GF-D8 (cell line): ENCODE data around the gene ZFP92.
"Not testable (repeated sequence)": the region's sequence is repeated elsewhere in the genome, so short reads cannot be mapped to it uniquely, and the experiment has no call there.

Experiments
- DNase-seq: peaks from one replicate; lab custom pipeline; 2025; lab: John Stamatoyannopoulos, UW

ZFP92 gene

DNA sequence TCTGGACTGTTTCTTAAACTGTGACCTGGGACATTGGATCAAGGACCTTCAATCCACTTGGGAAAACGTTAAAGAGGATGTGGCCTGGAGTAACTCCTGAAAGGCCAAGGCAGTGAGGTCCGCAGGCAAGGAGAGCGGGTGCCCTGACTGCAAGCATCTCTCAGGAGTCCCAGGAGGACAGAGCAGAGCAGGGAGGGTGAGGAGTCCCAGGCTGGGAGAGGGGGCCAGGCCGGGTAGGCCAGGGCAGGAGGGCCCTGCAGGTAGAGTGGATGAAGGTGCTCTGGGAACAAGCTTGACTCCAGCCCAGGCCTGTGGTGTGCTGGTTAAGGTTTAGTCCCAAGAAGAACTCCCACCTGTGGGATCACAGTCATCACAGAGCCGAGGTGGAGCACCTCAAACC, 23.9 kb upstream of the ZFP92 start:
- no peak for DNase-seq

GRCh38 chrX:153387987-153388721, 23.1 kb upstream of the ZFP92 start:
- DNase-seq: no peak

- DNase-seq: no peak
Measured at GRCh38 chrX:153388722-153389459, 22.4 kb upstream of the ZFP92 start.

GRCh38 chrX:153389460-153389768, 21.9 kb upstream of the ZFP92 start:
- not testable (repeated sequence) for DNase-seq

DNA sequence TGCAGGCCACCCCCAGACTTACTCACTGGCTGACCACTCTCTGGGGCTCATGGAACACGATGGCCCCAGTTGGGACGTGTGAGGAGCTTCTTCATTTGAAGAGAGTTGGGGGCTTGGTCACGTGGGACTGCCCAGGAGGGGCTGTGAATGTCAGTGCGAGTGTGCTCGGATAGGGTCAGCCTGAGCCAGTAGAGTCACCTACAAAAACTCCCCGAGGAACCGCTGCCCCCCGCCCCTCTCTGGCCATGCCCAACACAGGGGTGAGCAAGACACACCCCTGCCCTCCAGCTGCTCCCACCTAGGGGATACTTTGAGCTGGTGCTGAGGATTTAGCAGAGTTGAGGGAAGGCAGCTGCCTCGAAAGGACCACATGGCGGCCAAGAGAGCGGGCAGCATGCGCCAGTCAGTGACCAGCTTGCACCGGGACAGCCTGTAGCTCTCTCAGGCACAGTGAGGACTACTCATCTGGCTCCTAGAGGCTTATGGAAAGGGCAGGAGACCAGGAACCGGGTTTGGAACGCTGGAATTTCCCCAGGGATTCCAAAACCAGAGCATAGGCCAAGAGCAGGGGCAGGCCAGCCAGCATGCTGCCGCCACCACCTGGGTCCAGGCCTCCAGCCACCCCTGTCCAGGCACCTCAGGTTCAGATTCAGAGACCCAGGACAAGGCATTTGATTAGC, 18.5 kb upstream of the ZFP92 start:
- no peak for DNase-seq

GRCh38 chrX:153394612-153395011, 16.7 kb upstream of the ZFP92 start:
- DNase-seq: no peak

GRCh38 chrX:153395613-153396319, 15.5 kb upstream of the ZFP92 start:
- DNase-seq: no peak

GRCh38 chrX:153396320-153397195, 14.7 kb upstream of the ZFP92 start:
- DNase-seq: no peak

- DNase-seq: no peak
Measured at GRCh38 chrX:153397256-153397960, 13.9 kb upstream of the ZFP92 start.

- no peak for DNase-seq
Measured at GRCh38 chrX:153398275-153398960, 12.9 kb upstream of the ZFP92 start.

GRCh38 chrX:153400146-153401132, 10.8 kb upstream of the ZFP92 start:
- no peak for DNase-seq

DNA sequence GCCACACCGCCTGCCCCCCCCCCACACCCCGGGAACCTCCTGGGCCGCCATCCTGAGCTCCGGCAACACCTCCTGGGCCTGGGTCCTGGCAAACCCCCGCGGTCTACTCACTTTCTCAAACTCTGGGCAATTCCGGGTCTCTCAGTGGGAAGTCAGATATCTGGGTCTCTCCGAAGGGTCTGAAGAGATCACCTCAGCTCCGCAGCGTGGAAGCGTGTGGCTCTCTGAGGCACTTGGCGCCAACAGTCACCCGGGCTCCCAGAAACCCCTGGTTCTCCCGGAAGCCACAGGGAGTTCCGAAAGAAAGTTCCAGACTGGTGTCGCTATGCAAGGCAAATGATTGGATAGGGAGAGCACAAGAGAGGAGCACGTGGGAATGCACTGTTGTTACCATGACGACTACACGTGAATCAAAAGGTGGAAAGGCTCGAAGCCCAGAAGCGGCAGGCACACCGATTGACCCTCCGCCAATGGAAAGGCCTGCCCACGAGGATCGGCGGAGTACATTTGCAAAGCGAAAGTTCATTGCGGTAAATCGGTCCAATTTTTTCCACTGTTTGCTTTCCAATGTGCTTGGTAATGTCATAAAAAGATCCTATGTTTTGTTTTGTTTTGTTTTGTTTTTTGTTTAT, 10.0 kb upstream of the ZFP92 start, which contains the start of gene PNMA6E:
Gene PNMA6E (minus strand): TSS at position 218 of the 632 bp plus-strand sequence. CDS start 2,501 bp downstream, outside the sequence.
- DNase-seq: no peak

- not testable (repeated sequence) for DNase-seq
Measured at GRCh38 chrX:153404333-153404732, 6.9 kb upstream of the ZFP92 start.

DNA sequence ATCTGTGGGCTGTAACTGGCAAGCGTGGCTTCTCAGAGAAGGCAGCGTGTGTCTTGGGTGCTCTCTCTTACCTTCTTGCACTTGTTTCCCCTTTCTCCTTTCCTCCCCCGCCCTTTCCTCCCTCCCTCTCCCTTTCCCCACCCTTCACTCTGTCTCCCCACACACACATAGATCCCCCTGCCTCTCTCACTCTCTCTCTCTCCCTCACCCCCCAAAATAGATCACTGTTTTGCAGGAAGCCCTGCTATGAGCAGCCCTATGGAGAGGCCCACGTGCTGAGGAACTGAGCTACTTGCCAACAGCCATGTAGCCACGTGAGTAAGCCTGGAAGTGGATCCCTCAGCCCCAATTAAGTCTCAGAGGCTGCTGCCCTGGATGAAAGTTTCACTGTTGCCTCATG, 5.8 kb upstream of the ZFP92 start:
- DNase-seq: no peak

- DNase-seq: no peak
Measured at GRCh38 chrX:153406011-153406410, 5.3 kb upstream of the ZFP92 start.

DNA sequence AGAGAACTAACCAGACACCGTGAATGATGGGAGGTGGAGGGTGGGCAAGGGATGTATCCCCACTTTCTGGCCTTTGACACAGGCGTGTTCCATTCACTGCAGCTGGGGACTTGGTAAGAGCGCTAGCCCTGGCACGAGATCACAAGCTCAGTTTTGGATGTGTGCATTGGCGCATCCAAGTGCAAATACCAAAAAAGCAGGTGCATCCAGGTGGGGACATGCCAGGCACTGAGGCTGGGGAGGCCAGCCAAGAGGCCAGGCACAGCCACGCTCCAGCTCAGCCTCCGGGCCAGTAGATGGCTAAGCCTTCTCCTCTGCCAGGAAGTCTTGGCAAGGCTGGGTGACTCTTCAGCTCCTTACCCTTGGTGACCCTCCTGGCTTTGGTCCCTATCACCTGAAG, 4.4 kb upstream of the ZFP92 start:
- DNase-seq: no peak

- no peak for DNase-seq
Measured at GRCh38 chrX:153407736-153408135, 3.5 kb upstream of the ZFP92 start.

DNA sequence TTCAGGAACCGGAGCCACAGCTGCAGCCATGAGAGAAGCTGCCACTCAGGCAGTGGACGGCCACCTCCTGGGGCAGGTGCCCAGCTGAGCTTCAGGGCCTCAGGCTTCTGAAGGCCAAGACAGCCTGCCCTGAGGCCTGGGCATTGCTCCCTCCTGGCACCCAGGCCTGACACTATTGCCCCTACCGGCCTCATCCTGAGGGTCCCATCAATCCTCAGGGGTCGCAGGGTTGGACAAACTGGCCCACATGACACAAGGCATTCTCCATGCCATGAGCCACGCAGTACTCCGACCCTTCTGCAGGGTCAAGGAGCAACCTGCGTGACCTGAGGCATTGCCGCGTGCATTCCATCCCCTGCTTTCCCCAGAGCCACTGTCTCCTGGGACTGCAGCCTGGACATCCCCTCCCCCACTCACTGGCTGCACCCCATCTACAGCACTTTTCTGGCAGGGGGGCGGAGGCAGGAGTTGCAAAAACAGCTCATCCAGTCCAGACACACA, 3.0 kb upstream of the ZFP92 start:
- no peak for DNase-seq
